KMS-11 (cell line): ENCODE results near the gene NSMCE4A.

Experiments used
- H2AFZ ChIP-seq: fragments of 200-600 bp; sonication (generic); 2 replicates; pipeline ENCODE4 v1.6.1; 2016; ENCODE audit warnings: antibody characterized with exemption, mixed run types, low read depth
- H3K27ac ChIP-seq: fragments of 200-600 bp; sonication (generic); 2 replicates; pipeline ENCODE4 v1.6.1; 2016; ENCODE audit warnings: mild to moderate bottlenecking, mixed run types
- H3K27me3 ChIP-seq: fragments of 200-600 bp; sonication (generic); 2 replicates; pipeline ENCODE4 v1.6.1; 2017; ENCODE audit warnings: mild to moderate bottlenecking, low read depth, mixed run types, moderate library complexity; ENCODE audit not compliant: insufficient read depth
- H3K36me3 ChIP-seq: fragments of 200-600 bp; sonication (generic); 2 replicates; pipeline ENCODE4 v1.6.1; 2017; ENCODE audit warnings: mild to moderate bottlenecking, mixed run types; ENCODE audit not compliant: insufficient read depth
- H3K4me1 ChIP-seq: fragments of 200-600 bp; sonication (generic); 2 replicates; pipeline ENCODE4 v1.6.1; 2016; ENCODE audit warnings: mild to moderate bottlenecking, low read depth, mixed run types; ENCODE audit not compliant: poor library complexity, severe bottlenecking
- H3K4me2 ChIP-seq: fragments of 200-600 bp; sonication (generic); 2 replicates; pipeline ENCODE4 v1.7.0; 2016; ENCODE audit warnings: mild to moderate bottlenecking, mixed run types
- H3K4me3 ChIP-seq: fragments of 200-600 bp; sonication (generic); IDR thresholded peaks from 2 replicates; pipeline ENCODE4 v1.6.1; 2017; ENCODE audit warnings: low read depth, low read length, mixed read lengths; ENCODE audit not compliant: insufficient read depth
- H3K79me2 ChIP-seq: fragments of 200-600 bp; sonication (generic); 2 replicates; pipeline ENCODE4 v1.6.1; 2016; ENCODE audit warnings: low read depth, mixed run types; ENCODE audit not compliant: insufficient read depth
- H3K9ac ChIP-seq: fragments of 200-600 bp; sonication (generic); 2 replicates; pipeline ENCODE4 v1.6.1; 2016; ENCODE audit warnings: mild to moderate bottlenecking, mixed run types
- H4K20me1 ChIP-seq: fragments of 200-600 bp; sonication (generic); 2 replicates; pipeline ENCODE4 v1.6.1; 2016; ENCODE audit warnings: mild to moderate bottlenecking, mixed run types; ENCODE audit not compliant: insufficient read depth
- TF ChIP-seq, protein P1 (sequence below): fragments of 200-600 bp; sonication (generic); conservative IDR thresholded peaks from 2 replicates; pipeline ENCODE4 v1.6.1; 2017; ENCODE audit warnings: low read depth, mild to moderate bottlenecking, antibody characterized with exemption, low read length, moderate library complexity, mixed read lengths

Gene NSMCE4A

DNA sequence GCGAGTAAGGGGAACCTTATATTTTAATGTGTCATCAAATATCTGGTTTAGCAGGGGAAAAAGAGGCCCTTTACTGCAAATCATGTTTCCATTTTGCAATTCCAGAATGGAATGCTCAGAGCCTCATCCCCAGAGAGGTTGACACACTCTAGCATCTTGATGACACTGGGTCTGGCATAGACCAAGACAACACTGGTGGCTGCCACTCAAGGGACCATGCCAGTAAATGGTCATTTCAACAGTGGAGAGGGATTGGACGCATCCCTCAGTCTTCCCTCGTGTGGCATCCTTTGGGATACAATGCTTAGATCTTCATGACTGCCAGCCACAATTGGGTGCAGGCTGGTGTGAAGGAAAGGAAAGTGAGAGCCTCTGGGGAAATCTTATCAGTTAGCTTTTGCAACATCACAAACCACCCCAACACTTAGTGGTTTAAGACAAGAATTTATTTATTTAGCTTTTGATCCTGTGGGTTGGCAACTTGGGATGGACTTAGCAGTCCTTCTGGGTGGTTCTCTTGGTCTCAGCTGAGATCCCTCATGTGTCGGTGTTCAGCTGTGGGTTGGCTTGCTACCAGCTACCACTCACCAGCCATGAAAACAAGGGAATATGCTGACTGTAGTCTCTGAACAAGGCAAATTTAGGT lies 35.5 kb upstream of the NSMCE4A start:
- Histone ChIP-seq H3K36me3 (no peaks in the 10 kb centered on the region), H4K20me1 (no peaks in the 10 kb centered on the region), H3K79me2 (no peaks in the 10 kb centered on the region), H3K4me1 (no peaks in the 10 kb centered on the region), H2AFZ (no peak overlapping the region), H3K27me3 (no peaks in the 10 kb centered on the region), H3K27ac (no peak overlapping the region), H3K4me2 (no peak overlapping the region), H3K4me3 (no peak overlapping the region), H3K9ac (no peak overlapping the region)
- TF ChIP-seq, protein P1, sequence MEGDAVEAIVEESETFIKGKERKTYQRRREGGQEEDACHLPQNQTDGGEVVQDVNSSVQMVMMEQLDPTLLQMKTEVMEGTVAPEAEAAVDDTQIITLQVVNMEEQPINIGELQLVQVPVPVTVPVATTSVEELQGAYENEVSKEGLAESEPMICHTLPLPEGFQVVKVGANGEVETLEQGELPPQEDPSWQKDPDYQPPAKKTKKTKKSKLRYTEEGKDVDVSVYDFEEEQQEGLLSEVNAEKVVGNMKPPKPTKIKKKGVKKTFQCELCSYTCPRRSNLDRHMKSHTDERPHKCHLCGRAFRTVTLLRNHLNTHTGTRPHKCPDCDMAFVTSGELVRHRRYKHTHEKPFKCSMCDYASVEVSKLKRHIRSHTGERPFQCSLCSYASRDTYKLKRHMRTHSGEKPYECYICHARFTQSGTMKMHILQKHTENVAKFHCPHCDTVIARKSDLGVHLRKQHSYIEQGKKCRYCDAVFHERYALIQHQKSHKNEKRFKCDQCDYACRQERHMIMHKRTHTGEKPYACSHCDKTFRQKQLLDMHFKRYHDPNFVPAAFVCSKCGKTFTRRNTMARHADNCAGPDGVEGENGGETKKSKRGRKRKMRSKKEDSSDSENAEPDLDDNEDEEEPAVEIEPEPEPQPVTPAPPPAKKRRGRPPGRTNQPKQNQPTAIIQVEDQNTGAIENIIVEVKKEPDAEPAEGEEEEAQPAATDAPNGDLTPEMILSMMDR: no peak

DNA sequence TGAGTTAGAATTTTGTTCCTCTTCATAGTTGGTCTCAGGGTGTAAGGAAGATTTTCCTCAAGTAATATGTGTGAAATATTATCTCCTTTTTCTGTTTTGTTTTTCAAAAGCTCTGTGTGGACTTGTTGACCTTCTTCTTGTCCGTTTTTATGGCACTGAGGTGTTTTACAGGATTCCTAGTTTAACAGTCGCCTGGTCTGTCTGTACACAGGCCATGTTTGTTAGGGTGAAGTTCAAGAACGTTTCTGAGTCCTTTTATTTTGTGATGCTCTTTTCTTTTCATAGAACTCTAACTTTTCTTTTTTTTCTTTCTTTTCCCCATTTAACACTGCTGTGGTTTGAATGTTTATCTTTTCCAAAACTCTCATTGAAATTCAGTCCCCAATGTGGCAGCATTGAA lies 32.4 kb upstream of the NSMCE4A start:
- TF ChIP-seq, protein P1: no peak
- no peak overlapping the region for H3K4me3 ChIP-seq
- H4K20me1 ChIP-seq: no peaks in the 10 kb centered on the region
- H3K27me3 ChIP-seq: no peaks in the 10 kb centered on the region
- H3K4me2 ChIP-seq: no peak overlapping the region
- no peaks in the 10 kb centered on the region for H3K79me2 ChIP-seq
- no peak overlapping the region for H2AFZ ChIP-seq
- H3K4me1 ChIP-seq: no peaks in the 10 kb centered on the region
- H3K27ac ChIP-seq: no peak overlapping the region
- no peaks in the 10 kb centered on the region for H3K36me3 ChIP-seq
- no peak overlapping the region for H3K9ac ChIP-seq

GRCh38 chr10:122001698-122002097 lies 26.7 kb upstream of the NSMCE4A start:
- no peaks in the 10 kb centered on the region for H3K4me1 ChIP-seq
- H3K27me3 ChIP-seq: no peaks in the 10 kb centered on the region
- no peaks in the 10 kb centered on the region for H3K36me3 ChIP-seq
- H3K79me2 ChIP-seq: no peaks in the 10 kb centered on the region
- no peak overlapping the region for H3K4me3 ChIP-seq
- H3K4me2 ChIP-seq: no peak overlapping the region
- H3K9ac ChIP-seq: no peak overlapping the region
- H4K20me1 ChIP-seq: no peaks in the 10 kb centered on the region
- TF ChIP-seq, protein P1: no peak
- H2AFZ ChIP-seq: no peak overlapping the region
- H3K27ac ChIP-seq: no peak overlapping the region

DNA sequence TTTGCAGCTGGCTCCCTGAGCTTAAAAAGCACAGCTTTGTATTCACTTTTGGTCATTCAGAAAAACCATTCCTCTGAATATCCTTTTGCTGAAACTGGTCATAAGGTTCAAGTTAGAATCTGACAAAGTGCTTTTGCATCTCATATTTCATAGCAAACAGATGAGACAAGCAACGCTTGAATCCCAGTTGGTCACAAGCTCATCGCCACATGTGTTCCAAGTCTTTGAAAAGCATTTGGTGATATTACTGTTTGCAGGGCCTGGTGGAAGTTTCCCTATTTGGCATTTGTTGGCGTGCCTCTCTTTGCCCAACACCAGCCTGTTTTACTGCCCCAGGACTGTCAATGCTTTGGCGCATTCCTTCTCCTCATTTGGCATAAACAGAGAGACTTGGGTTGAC lies 24.3 kb upstream of the NSMCE4A start:
- TF ChIP-seq, protein P1: no peak
- no peak overlapping the region for H3K9ac ChIP-seq
- H4K20me1 ChIP-seq: no peaks in the 10 kb centered on the region
- no peak overlapping the region for H3K4me2 ChIP-seq
- no peak overlapping the region for H3K4me3 ChIP-seq
- no peak overlapping the region for H3K27ac ChIP-seq
- H3K36me3 ChIP-seq: no peaks in the 10 kb centered on the region
- no peaks in the 10 kb centered on the region for H3K4me1 ChIP-seq
- no peaks in the 10 kb centered on the region for H3K79me2 ChIP-seq
- H3K27me3 ChIP-seq: no peaks in the 10 kb centered on the region
- no peak overlapping the region for H2AFZ ChIP-seq
